ENCODE data around the gene IGFBP7.
"Not testable (repeated sequence)": the region's sequence is repeated elsewhere in the genome, so short reads cannot be mapped to it uniquely, and the experiment has no call there.

IGFBP7 gene

GRCh38 chr4:57064120-57064519 lies 46.1 kb downstream of the IGFBP7 start:
- TF ChIP-seq FOXK2 (IDR thresholded peaks at IDR 0.05) (no peak), NFRKB (IDR thresholded peaks at IDR 0.05) (no peak), TARDBP (IDR thresholded peaks at IDR 0.05) (no peak), SUZ12 (IDR thresholded peaks at IDR 0.05) (no peak), FOXM1 (IDR thresholded peaks at IDR 0.05; ENCODE audit: borderline replicate concordance) (no peak), ELF4 (IDR thresholded peaks at IDR 0.05) (no peak), SP1 (IDR thresholded peaks at IDR 0.05) (no peak), HDGF (IDR thresholded peaks at IDR 0.05; ENCODE audit: borderline replicate concordance) (no peak), PKNOX1 (IDR thresholded peaks at IDR 0.05) (no peak), ZNF384 (IDR thresholded peaks at IDR 0.05) (no peak), L3MBTL2 (conservative IDR thresholded peaks at IDR 0.05) (no peak), ARNT (IDR thresholded peaks at IDR 0.05) (no peak), CTBP1 (IDR thresholded peaks at IDR 0.05; ENCODE audit: borderline replicate concordance) (no peak), LEF1 (IDR thresholded peaks at IDR 0.05; ENCODE audit: borderline replicate concordance) (no peak), BHLHE40 (IDR thresholded peaks at IDR 0.05; ENCODE audit: borderline replicate concordance) (no peak), FOXA1 (IDR thresholded peaks at IDR 0.05) (no peak)
- ChIA-PET CTCF (interaction anchor here (0.7 to 3.6 kb wide), 3 partner anchors 26 to 127 kb away, joined by 3 to 13 read pairs (median 3); no protein-coding TSS in a partner anchor), POLR2A (interaction anchor here (1.3 kb wide), 1 partner anchor 14 kb away, joined by 4 read pairs; no protein-coding TSS in a partner anchor)
- DNase-seq (ENCODE audit: extremely low spot score): no peak

- CTCF ChIA-PET: interaction anchor here (3.6 kb wide), 1 partner anchor 25 kb away, joined by 13 read pairs; no protein-coding TSS in a partner anchor
- TF ChIP-seq LEF1 (IDR thresholded peaks at IDR 0.05; ENCODE audit: borderline replicate concordance) (no peak), NFRKB (IDR thresholded peaks at IDR 0.05) (no peak)
- DNase-seq (ENCODE audit: extremely low spot score): no peak
- POLR2A ChIA-PET: no interaction called here
Measured at GRCh38 chr4:57063518-57063917, 46.7 kb downstream of the IGFBP7 start.

- ChIA-PET POLR2A (no interaction called here), CTCF (no interaction called here)
- no peak for DNase-seq (ENCODE audit: extremely low spot score)
- TF ChIP-seq BHLHE40 (IDR thresholded peaks at IDR 0.05; ENCODE audit: borderline replicate concordance) (no peak), LEF1 (IDR thresholded peaks at IDR 0.05; ENCODE audit: borderline replicate concordance) (no peak), ZNF384 (IDR thresholded peaks at IDR 0.05) (no peak), HDGF (IDR thresholded peaks at IDR 0.05; ENCODE audit: borderline replicate concordance) (no peak), TARDBP (IDR thresholded peaks at IDR 0.05) (no peak), FOXK2 (IDR thresholded peaks at IDR 0.05) (no peak), L3MBTL2 (conservative IDR thresholded peaks at IDR 0.05) (no peak), ELF4 (IDR thresholded peaks at IDR 0.05) (no peak), SUZ12 (IDR thresholded peaks at IDR 0.05) (no peak), PKNOX1 (IDR thresholded peaks at IDR 0.05) (no peak)
Measured at GRCh38 chr4:57061395-57061794, 48.8 kb downstream of the IGFBP7 start.

- DNase-seq (ENCODE audit: extremely low spot score); POLR2A ChIA-PET; CTCF ChIA-PET: not testable (repeated sequence)
Measured at GRCh38 chr4:57060717-57061067, 49.5 kb downstream of the IGFBP7 start.

- DNase-seq (ENCODE audit: extremely low spot score): no peak
- CTCF ChIA-PET: no interaction called here
- TF ChIP-seq SUZ12 (IDR thresholded peaks at IDR 0.05): no peak
- TF ChIP-seq CTBP1 (IDR thresholded peaks at IDR 0.05; ENCODE audit: borderline replicate concordance): no peak
- TF ChIP-seq FOXK2 (IDR thresholded peaks at IDR 0.05): no peak
- TF ChIP-seq NFRKB (IDR thresholded peaks at IDR 0.05): no peak
- no peak for TF ChIP-seq ARNT (IDR thresholded peaks at IDR 0.05)
- POLR2A ChIA-PET: no interaction called here
Measured at GRCh38 chr4:57059890-57060716, 50.1 kb downstream of the IGFBP7 start.

GRCh38 chr4:57055886-57056285 lies 54.3 kb downstream of the IGFBP7 start:
- ChIA-PET CTCF (no interaction called here), POLR2A (interaction anchor here (1.0 kb wide), 1 partner anchor 78 kb away, joined by 3 read pairs; the partner anchor contains the start of gene NOA1)
- DNase-seq (ENCODE audit: extremely low spot score): no peak
- TF ChIP-seq FOXM1 (IDR thresholded peaks at IDR 0.05; ENCODE audit: borderline replicate concordance) (no peak), FOXA1 (IDR thresholded peaks at IDR 0.05) (no peak), SUZ12 (IDR thresholded peaks at IDR 0.05) (no peak), BHLHE40 (IDR thresholded peaks at IDR 0.05; ENCODE audit: borderline replicate concordance) (no peak)

GRCh38 chr4:57053508-57053907 lies 56.7 kb downstream of the IGFBP7 start:
- CTCF ChIA-PET: no interaction called here
- TF ChIP-seq FOXM1 (IDR thresholded peaks at IDR 0.05; ENCODE audit: borderline replicate concordance) (no peak), HDGF (IDR thresholded peaks at IDR 0.05; ENCODE audit: borderline replicate concordance) (no peak), ZNF384 (IDR thresholded peaks at IDR 0.05) (no peak), L3MBTL2 (conservative IDR thresholded peaks at IDR 0.05) (no peak), ELF4 (IDR thresholded peaks at IDR 0.05) (no peak), SUZ12 (IDR thresholded peaks at IDR 0.05) (no peak), LEF1 (IDR thresholded peaks at IDR 0.05; ENCODE audit: borderline replicate concordance) (no peak), FOXK2 (IDR thresholded peaks at IDR 0.05) (no peak), CTBP1 (IDR thresholded peaks at IDR 0.05; ENCODE audit: borderline replicate concordance) (no peak), BHLHE40 (IDR thresholded peaks at IDR 0.05; ENCODE audit: borderline replicate concordance) (no peak), PKNOX1 (IDR thresholded peaks at IDR 0.05) (no peak), ARNT (IDR thresholded peaks at IDR 0.05) (no peak), TARDBP (IDR thresholded peaks at IDR 0.05) (no peak), SP1 (IDR thresholded peaks at IDR 0.05) (no peak), NFRKB (IDR thresholded peaks at IDR 0.05) (no peak), FOXA1 (IDR thresholded peaks at IDR 0.05) (no peak)
- no peak for DNase-seq (ENCODE audit: extremely low spot score)
- POLR2A ChIA-PET: no interaction called here
